Panc1 (cell line): ENCODE measurements around the gene PISD.

Source experiments
- POLR2AphosphoS5 ChIP-seq: IDR thresholded peaks from 2 replicates; pipeline ENCODE4 v1.6.1; 2012; ENCODE audit warnings: mild to moderate bottlenecking, low read depth, low read length, moderate library complexity
- SIN3A ChIP-seq: IDR thresholded peaks from 2 replicates; pipeline ENCODE4 v1.6.1; 2012; ENCODE audit warnings: low read depth, mild to moderate bottlenecking, low read length, moderate library complexity, borderline replicate concordance; ENCODE audit not compliant: insufficient read depth
- TCF7L2 ChIP-seq: IDR thresholded peaks from 2 replicates; pipeline ENCODE4 v1.6.1; 2011; ENCODE audit warnings: mild to moderate bottlenecking, low read depth, low read length, inconsistent platforms
- TF ChIP-seq, protein P1 (sequence below): fragments of 450-650 bp; IDR thresholded peaks from 2 replicates; pipeline ENCODE4 v1.5.1; 2017; ENCODE audit warnings: mild to moderate bottlenecking
- TF ChIP-seq, protein P2 (sequence below), 2 experiments: IDR thresholded peaks; 2 replicates each; pipeline ENCODE4 v1.6.1; 2011 to 2012; ENCODE audit warnings: low read depth in 2 of 2, control low read depth in 1 of 2, low read length in 1 of 2, mild to moderate bottlenecking in 1 of 2, moderate library complexity in 1 of 2; ENCODE audit not compliant: insufficient read depth in 1 of 2

DNA sequence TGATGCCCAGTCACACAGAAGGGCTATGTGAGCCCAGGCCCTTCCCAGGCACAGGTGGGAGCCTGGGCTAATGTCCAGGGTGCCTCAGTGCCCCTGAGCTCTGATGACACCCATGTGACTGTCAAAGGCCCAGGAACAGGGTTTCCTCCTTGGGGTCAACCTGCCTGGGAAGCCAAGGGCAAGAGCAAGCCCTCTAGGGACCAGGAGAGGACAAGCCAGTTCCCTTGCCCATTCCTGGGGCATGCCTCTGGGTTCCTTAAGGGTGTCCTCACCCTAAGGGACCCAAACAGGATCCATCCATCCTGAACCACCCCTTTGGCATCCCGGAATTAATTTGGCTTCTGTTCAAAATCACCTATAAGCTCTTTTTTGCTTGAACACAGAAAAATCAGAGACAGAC, 39.0 kb downstream of the PISD start:
- TF ChIP-seq, protein P1, sequence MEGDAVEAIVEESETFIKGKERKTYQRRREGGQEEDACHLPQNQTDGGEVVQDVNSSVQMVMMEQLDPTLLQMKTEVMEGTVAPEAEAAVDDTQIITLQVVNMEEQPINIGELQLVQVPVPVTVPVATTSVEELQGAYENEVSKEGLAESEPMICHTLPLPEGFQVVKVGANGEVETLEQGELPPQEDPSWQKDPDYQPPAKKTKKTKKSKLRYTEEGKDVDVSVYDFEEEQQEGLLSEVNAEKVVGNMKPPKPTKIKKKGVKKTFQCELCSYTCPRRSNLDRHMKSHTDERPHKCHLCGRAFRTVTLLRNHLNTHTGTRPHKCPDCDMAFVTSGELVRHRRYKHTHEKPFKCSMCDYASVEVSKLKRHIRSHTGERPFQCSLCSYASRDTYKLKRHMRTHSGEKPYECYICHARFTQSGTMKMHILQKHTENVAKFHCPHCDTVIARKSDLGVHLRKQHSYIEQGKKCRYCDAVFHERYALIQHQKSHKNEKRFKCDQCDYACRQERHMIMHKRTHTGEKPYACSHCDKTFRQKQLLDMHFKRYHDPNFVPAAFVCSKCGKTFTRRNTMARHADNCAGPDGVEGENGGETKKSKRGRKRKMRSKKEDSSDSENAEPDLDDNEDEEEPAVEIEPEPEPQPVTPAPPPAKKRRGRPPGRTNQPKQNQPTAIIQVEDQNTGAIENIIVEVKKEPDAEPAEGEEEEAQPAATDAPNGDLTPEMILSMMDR, result no peak
- no peak for TF ChIP-seq SIN3A
- TF ChIP-seq, protein P2, sequence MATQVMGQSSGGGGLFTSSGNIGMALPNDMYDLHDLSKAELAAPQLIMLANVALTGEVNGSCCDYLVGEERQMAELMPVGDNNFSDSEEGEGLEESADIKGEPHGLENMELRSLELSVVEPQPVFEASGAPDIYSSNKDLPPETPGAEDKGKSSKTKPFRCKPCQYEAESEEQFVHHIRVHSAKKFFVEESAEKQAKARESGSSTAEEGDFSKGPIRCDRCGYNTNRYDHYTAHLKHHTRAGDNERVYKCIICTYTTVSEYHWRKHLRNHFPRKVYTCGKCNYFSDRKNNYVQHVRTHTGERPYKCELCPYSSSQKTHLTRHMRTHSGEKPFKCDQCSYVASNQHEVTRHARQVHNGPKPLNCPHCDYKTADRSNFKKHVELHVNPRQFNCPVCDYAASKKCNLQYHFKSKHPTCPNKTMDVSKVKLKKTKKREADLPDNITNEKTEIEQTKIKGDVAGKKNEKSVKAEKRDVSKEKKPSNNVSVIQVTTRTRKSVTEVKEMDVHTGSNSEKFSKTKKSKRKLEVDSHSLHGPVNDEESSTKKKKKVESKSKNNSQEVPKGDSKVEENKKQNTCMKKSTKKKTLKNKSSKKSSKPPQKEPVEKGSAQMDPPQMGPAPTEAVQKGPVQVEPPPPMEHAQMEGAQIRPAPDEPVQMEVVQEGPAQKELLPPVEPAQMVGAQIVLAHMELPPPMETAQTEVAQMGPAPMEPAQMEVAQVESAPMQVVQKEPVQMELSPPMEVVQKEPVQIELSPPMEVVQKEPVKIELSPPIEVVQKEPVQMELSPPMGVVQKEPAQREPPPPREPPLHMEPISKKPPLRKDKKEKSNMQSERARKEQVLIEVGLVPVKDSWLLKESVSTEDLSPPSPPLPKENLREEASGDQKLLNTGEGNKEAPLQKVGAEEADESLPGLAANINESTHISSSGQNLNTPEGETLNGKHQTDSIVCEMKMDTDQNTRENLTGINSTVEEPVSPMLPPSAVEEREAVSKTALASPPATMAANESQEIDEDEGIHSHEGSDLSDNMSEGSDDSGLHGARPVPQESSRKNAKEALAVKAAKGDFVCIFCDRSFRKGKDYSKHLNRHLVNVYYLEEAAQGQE (IDR thresholded peaks at IDR 0.05; ENCODE audit: insufficient read depth in 1 of 2, low read depth in 2 of 2, low read length in 1 of 2), result no peak
- no peak for TF ChIP-seq POLR2AphosphoS5
- TF ChIP-seq TCF7L2, result no peak
